Glutamatergic neuron (in vitro differentiated cells): ENCODE data around the gene FCF1. TPM values are rescaled to one million over a fixed set of nuclear protein-coding genes. Genes with fewer than 3 reads are reported as not detected.

Source experiments
- DNase-seq: peaks from one replicate; pipeline ENCODE4 v3.0.0; 2022
- H3K27ac Mint-ChIP-seq: one replicate; pipeline ENCODE4 v1.8.0; 2020; ENCODE audit warnings: mild to moderate bottlenecking, mixed read lengths, inconsistent platforms; ENCODE audit not compliant: unreplicated experiment
- H3K27me3 Mint-ChIP-seq: one replicate; pipeline ENCODE4 v1.8.0; 2020; ENCODE audit warnings: mild to moderate bottlenecking, moderate library complexity, mixed read lengths, inconsistent platforms; ENCODE audit not compliant: unreplicated experiment
- H3K36me3 Mint-ChIP-seq: one replicate; pipeline ENCODE4 v1.8.0; 2020; ENCODE audit warnings: mild to moderate bottlenecking, mixed read lengths, inconsistent platforms; ENCODE audit not compliant: unreplicated experiment
- H3K4me1 Mint-ChIP-seq: one replicate; pipeline ENCODE4 v1.8.0; 2020; ENCODE audit warnings: mild to moderate bottlenecking, low read depth, mixed read lengths, inconsistent platforms; ENCODE audit not compliant: unreplicated experiment
- H3K4me3 Mint-ChIP-seq: one replicate; pipeline ENCODE4 v1.8.0; 2020; ENCODE audit warnings: mild to moderate bottlenecking, mixed read lengths, inconsistent platforms; ENCODE audit not compliant: unreplicated experiment
- H3K9me3 Mint-ChIP-seq: one replicate; pipeline ENCODE4 v1.8.0; 2020; ENCODE audit warnings: mild to moderate bottlenecking, moderate library complexity, mixed read lengths, inconsistent platforms; ENCODE audit not compliant: unreplicated experiment
- CTCF ChIP-seq: fragments of 200-600 bp; sonication (generic); IDR thresholded peaks from one replicate; pipeline ENCODE4 v1.5.0; 2021; ENCODE audit not compliant: partially characterized antibody, unreplicated experiment
- total RNA-seq: library from RNA; stranded (reverse); fragmentation: NEBNext Ultra II Directional; extraction: Animal tissue kit (Norgen Biotek cat#: 25700); gene quantifications from one replicate; pipeline ENCODE4 v1.2.1, GENCODE V29; 2021; ENCODE audit not compliant: unreplicated experiment

FCF1 gene
- total RNA-seq, 1 donor from 2014 or later: 39.9 TPM

- Mint-ChIP-seq H3K27me3 (no peaks in the 10 kb centered on the region), H3K36me3 (no peaks in the 10 kb centered on the region), H3K4me1 (no peaks in the 10 kb centered on the region), H3K4me3 (no peak overlapping the region), H3K9me3 (peaks cover 2% of the 10 kb centered on the region), H3K27ac (no peak overlapping the region)
- TF ChIP-seq CTCF: no peak
- no peak for DNase-seq
These were observed 30.6 kb upstream of the FCF1 start for GRCh38 chr14:74682169-74682952.

- Mint-ChIP-seq H3K4me3 (no peak overlapping the region), H3K9me3 (peaks cover 2% of the 10 kb centered on the region), H3K4me1 (no peaks in the 10 kb centered on the region), H3K36me3 (no peaks in the 10 kb centered on the region), H3K27ac (no peak overlapping the region), H3K27me3 (no peaks in the 10 kb centered on the region)
- no peak for DNase-seq
- no peak for TF ChIP-seq CTCF
These were observed 29.5 kb upstream of the FCF1 start for GRCh38 chr14:74683406-74683805.

DNA sequence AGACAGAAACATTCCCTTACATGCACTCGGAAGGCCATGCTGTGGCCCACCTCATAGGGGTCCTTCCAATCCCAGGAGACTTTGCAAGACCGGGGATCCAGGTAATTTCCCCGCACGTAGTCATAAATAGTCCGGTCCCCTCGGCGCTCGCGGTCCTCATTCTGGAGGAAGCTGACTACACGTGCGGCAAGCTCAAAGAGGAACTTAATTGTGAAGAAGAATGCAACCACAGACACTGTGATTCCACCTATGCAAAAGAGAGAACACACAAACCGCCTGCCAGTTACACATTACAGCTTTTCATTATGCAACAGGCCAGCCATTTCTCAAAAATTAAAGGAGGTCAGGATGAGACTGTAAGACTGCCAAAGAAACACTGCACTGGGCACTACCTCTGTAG is 28.5 kb upstream of the FCF1 start:
- no peak for TF ChIP-seq CTCF
- no peaks in the 10 kb centered on the region for H3K4me1 Mint-ChIP-seq

GRCh38 chr14:74685056-74685455 is 27.9 kb upstream of the FCF1 start:
- Mint-ChIP-seq H3K36me3 (no peaks in the 10 kb centered on the region), H3K27ac (no peak overlapping the region), H3K4me3 (no peak overlapping the region), H3K4me1 (no peaks in the 10 kb centered on the region), H3K9me3 (peaks cover 2% of the 10 kb centered on the region), H3K27me3 (no peaks in the 10 kb centered on the region)
- DNase-seq: no peak
- no peak for TF ChIP-seq CTCF

More for the DNA sequence above, 28.5 kb upstream of the FCF1 start:
- Mint-ChIP-seq H3K36me3 (no peaks in the 10 kb centered on the region), H3K9me3 (peaks cover 2% of the 10 kb centered on the region), H3K27ac (no peak overlapping the region), H3K4me3 (no peak overlapping the region), H3K27me3 (no peaks in the 10 kb centered on the region)
- DNase-seq: no peak

GRCh38 chr14:74685921-74686678 is 26.8 kb upstream of the FCF1 start:
- Mint-ChIP-seq H3K27me3 (no peaks in the 10 kb centered on the region), H3K4me1 (no peaks in the 10 kb centered on the region), H3K9me3 (peaks cover 2% of the 10 kb centered on the region), H3K36me3 (no peaks in the 10 kb centered on the region), H3K4me3 (no peak overlapping the region), H3K27ac (no peak overlapping the region)
- DNase-seq: no peak
- no peak for TF ChIP-seq CTCF
